ENCODE measurements around the gene HRH2. TPM values are rescaled to one million over a fixed set of nuclear protein-coding genes. Genes with fewer than 3 reads are reported as not detected.
"Not testable (repeated sequence)": the region's sequence is repeated elsewhere in the genome, so short reads cannot be mapped to it uniquely, and the experiment has no call there.

HRH2 gene
- total and polyA plus RNA-seq, 4 experiments from 2014 or later: 0.63 to 5.2 (median 4.1) TPM

DNA sequence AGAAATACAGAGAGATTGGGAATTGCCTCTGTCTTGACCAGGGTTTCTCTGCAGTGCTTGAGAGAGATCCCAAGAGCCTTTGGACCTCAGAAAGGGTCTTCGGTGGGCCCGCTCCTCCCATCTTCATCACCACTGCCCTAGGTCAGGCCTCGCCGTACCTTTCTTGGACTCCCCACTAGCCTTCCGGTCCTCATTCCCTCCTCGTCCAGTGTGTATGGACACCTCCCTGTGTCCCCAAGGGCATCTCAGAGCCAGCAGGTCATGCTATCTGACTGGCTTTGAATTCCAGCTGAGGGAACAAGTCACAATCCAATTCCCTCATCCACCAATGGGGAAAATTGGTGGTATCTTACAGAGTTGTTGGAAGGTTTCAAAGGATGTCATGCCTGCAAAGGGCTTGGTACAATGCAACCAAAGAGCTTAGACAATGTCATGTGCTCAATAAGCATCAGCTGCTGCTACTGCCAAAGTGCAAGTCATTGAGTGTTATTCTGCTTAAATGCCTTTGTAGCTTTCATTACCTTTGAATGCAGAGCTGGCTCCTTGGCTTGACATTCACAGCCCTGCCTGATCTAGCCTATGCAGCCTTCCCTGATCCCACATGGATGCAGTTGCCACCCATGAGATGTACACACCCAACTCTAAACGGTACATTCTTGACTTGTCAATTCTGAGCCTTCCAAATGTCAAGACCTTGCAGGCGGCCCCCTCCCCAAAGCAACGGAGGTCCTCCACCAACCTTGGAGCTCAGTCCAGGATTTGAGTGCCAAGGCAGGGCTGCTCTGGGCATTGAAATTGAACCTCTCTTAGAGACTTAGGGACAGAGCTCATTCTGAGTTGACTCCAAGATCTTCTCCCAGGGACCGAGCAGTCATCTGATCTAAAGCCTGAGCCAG, 58.0 kb downstream of the HRH2 start:
- no peaks in the 10 kb centered on the region for H3K9me3 ChIP-seq (ENCODE audit: control insufficient read depth in 1 of 2, low read length in 2 of 2)
- intact Hi-C loops (cut with micrococcal nuclease): no loop called here
- peaks cover 2 to 9% of the 10 kb centered on the region in 2 donors for H3K36me3 Mint-ChIP-seq
- POLR2A ChIA-PET (ENCODE audit: partially characterized antibody): no interaction called here
- CTCF ChIA-PET (ENCODE audit: partially characterized antibody): interaction anchor here (0.7 to 4.5 kb wide), 4 partner anchors 15 to 182 kb away, joined by 3 to 20 read pairs (median 5); no protein-coding TSS in a partner anchor
- peaks cover 0 to 1% (median 0%) of the 10 kb centered on the region in 4 donors for H3K4me1 Mint-ChIP-seq
- H3K27me3 Mint-ChIP-seq: peaks cover 0 to 2% of the 10 kb centered on the region in 2 donors
- H3K27ac ChIP-seq (ENCODE audit: low read depth, low read length): no peak overlapping the region
- H3K27me3 ChIP-seq (ENCODE audit: insufficient read depth, low read length): no peaks in the 10 kb centered on the region
- peak overlapping the region in 2 of 7 donors; percentile 68 to 77 for H3K27ac Mint-ChIP-seq
- no peak overlapping the region for H3K4me3 ChIP-seq (ENCODE audit: low read length in 2 of 2)
- no peaks in the 10 kb centered on the region for H3K36me3 ChIP-seq (ENCODE audit: insufficient read depth, low read length)
- H3K9me3 Mint-ChIP-seq: peaks cover 0 to 34% (median 11%) of the 10 kb centered on the region in 8 donors
- H3K4me3 Mint-ChIP-seq: no peak overlapping the region
- no peaks in the 10 kb centered on the region for H3K4me1 ChIP-seq (ENCODE audit: insufficient read depth, low read length)
- DNase-seq: no peak

DNA sequence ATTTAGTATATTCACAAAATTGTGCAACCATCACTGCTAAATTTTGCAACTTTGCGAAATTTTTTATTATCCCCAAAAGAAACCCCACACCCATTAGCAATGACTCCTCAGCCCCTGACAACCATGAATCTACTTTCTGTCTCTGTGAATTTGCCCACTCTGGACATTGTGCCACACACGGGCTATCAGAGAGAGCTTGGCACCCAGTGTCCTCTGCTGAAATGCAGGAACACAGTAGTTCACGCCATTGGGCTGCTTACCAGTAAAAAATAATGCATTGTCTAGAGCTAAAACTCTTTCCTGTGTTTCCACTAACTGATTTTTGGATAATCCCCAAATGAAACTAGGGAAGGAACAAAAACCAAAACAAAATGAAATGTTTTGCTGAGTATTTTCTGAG, 60.0 kb downstream of the HRH2 start:
- H3K27ac Mint-ChIP-seq: no peak overlapping the region
- H3K4me1 Mint-ChIP-seq: peaks cover 0 to 1% (median 0%) of the 10 kb centered on the region in 4 donors
- POLR2A ChIA-PET (ENCODE audit: partially characterized antibody): no interaction called here

DNA sequence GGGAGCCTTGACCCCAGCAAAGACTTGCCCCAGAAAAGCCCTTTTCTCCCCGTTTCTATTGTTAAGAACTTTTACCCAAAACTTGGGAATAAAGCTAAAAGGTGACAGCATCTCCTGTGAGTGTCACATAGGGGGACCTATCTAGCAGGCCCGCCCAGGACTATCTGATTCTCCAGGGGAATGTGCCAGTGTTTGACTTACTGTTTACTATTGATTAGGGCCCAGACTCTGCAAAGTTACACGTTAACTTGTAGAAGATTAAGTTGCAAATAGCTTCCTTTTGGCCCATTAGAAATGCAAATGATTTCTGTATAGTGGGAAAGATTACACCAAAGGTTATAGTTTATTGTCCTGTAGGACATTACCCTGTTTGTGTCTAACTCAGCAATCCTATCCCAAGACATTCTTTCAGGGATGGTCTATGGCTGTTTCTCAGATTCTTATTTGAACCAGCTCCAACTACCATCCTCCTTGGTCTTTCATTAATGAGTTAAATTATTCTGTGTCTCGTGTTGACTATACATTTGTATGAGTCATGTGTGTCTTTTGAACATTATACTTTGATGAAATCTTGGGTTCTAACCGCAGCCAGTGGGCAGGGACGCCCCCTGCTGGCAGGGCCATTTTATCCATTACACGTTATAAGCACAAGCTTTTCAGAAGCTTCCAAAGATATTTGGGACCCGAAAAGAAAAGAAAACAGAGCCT, 60.7 kb downstream of the HRH2 start:
- H3K27ac Mint-ChIP-seq: no peak overlapping the region
- H3K4me1 Mint-ChIP-seq: peaks cover 0 to 1% (median 0%) of the 10 kb centered on the region in 4 donors
- H3K4me3 Mint-ChIP-seq: no peak overlapping the region
- no peak overlapping the region for H3K4me3 ChIP-seq (ENCODE audit: low read length in 2 of 2)
- POLR2A ChIA-PET (ENCODE audit: partially characterized antibody): no interaction called here
- CTCF ChIA-PET (ENCODE audit: partially characterized antibody): interaction anchor here (0.8 to 4.1 kb wide), 28 partner anchors 8 to 767 kb away, joined by 3 to 100 read pairs (median 5); partner anchors contain the start of gene SFXN1
- H3K4me1 ChIP-seq (ENCODE audit: insufficient read depth, low read length): no peaks in the 10 kb centered on the region
- intact Hi-C loops (cut with micrococcal nuclease): loop anchor here (2.0 kb wide), 2 partner anchors 184 to 768 kb away; no protein-coding TSS in a partner anchor
- peaks cover 0 to 34% (median 11%) of the 10 kb centered on the region in 8 donors for H3K9me3 Mint-ChIP-seq
- DNase-seq: peak; percentile 33 to 47 (median 42)
- no peaks in the 10 kb centered on the region for H3K9me3 ChIP-seq (ENCODE audit: control insufficient read depth in 1 of 2, low read length in 2 of 2)
- no peaks in the 10 kb centered on the region for H3K27me3 ChIP-seq (ENCODE audit: insufficient read depth, low read length)
- no peaks in the 10 kb centered on the region for H3K36me3 ChIP-seq (ENCODE audit: insufficient read depth, low read length)
- H3K27me3 Mint-ChIP-seq: peaks cover 0 to 2% of the 10 kb centered on the region in 2 donors
- H3K27ac ChIP-seq (ENCODE audit: low read depth, low read length): no peak overlapping the region
- peaks cover 2 to 7% of the 10 kb centered on the region in 2 donors for H3K36me3 Mint-ChIP-seq

More for the DNA sequence above, 60.0 kb downstream of the HRH2 start:
- CTCF ChIA-PET (ENCODE audit: partially characterized antibody): interaction anchor here (0.8 to 4.1 kb wide), 19 partner anchors 9 to 764 kb away, joined by 3 to 100 read pairs (median 6); no protein-coding TSS in a partner anchor
- Mint-ChIP-seq H3K36me3 (peaks cover 2 to 7% of the 10 kb centered on the region in 2 donors), H3K4me3 (no peak overlapping the region), H3K9me3 (peaks cover 0 to 34% (median 11%) of the 10 kb centered on the region in 8 donors), H3K27me3 (peaks cover 0 to 2% of the 10 kb centered on the region in 2 donors)
- Histone ChIP-seq H3K27me3 (ENCODE audit: insufficient read depth, low read length) (no peaks in the 10 kb centered on the region), H3K9me3 (ENCODE audit: control insufficient read depth in 1 of 2, low read length in 2 of 2) (no peaks in the 10 kb centered on the region), H3K36me3 (ENCODE audit: insufficient read depth, low read length) (no peaks in the 10 kb centered on the region), H3K4me3 (ENCODE audit: low read length in 2 of 2) (no peak overlapping the region), H3K4me1 (ENCODE audit: insufficient read depth, low read length) (no peaks in the 10 kb centered on the region), H3K27ac (ENCODE audit: low read depth, low read length) (no peak overlapping the region)
- no peak for DNase-seq
- intact Hi-C loops (cut with micrococcal nuclease): loop anchor here (2.0 kb wide), 2 partner anchors 183 to 767 kb away; no protein-coding TSS in a partner anchor

DNA sequence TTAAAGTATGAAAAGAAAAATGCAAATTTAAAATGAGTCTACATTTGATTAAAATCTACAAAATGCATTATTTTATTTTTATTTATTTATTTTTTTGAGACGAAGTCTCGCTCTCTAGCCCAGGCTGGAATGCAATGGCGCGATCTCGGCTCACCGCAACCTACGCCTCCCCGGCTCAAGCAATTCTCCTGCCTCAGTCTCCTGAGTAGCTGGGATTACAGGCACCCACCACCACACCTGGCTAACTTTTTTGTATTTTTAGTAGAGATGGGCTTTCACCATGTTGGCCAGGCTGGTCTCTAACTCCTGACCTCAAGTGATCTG, 61.2 kb downstream of the HRH2 start:
- H3K4me1 Mint-ChIP-seq; H3K27ac ChIP-seq (ENCODE audit: low read depth, low read length); DNase-seq; H3K4me3 ChIP-seq (ENCODE audit: low read length in 2 of 2); POLR2A ChIA-PET (ENCODE audit: partially characterized antibody); H3K36me3 Mint-ChIP-seq; H3K27me3 Mint-ChIP-seq; H3K36me3 ChIP-seq (ENCODE audit: insufficient read depth, low read length); H3K27me3 ChIP-seq (ENCODE audit: insufficient read depth, low read length); H3K27ac Mint-ChIP-seq; H3K9me3 ChIP-seq (ENCODE audit: control insufficient read depth in 1 of 2, low read length in 2 of 2); H3K4me1 ChIP-seq (ENCODE audit: insufficient read depth, low read length); H3K4me3 Mint-ChIP-seq: not testable (repeated sequence)
- peaks cover 0 to 31% (median 11%) of the 10 kb centered on the region in 8 donors for H3K9me3 Mint-ChIP-seq
- intact Hi-C loops (cut with micrococcal nuclease): loop anchor here (2.0 kb wide), 2 partner anchors 184 to 768 kb away; no protein-coding TSS in a partner anchor
- CTCF ChIA-PET (ENCODE audit: partially characterized antibody): interaction anchor here (0.9 to 4.1 kb wide), 23 partner anchors 8 to 768 kb away, joined by 3 to 100 read pairs (median 6); partner anchors contain the start of gene SFXN1

DNA sequence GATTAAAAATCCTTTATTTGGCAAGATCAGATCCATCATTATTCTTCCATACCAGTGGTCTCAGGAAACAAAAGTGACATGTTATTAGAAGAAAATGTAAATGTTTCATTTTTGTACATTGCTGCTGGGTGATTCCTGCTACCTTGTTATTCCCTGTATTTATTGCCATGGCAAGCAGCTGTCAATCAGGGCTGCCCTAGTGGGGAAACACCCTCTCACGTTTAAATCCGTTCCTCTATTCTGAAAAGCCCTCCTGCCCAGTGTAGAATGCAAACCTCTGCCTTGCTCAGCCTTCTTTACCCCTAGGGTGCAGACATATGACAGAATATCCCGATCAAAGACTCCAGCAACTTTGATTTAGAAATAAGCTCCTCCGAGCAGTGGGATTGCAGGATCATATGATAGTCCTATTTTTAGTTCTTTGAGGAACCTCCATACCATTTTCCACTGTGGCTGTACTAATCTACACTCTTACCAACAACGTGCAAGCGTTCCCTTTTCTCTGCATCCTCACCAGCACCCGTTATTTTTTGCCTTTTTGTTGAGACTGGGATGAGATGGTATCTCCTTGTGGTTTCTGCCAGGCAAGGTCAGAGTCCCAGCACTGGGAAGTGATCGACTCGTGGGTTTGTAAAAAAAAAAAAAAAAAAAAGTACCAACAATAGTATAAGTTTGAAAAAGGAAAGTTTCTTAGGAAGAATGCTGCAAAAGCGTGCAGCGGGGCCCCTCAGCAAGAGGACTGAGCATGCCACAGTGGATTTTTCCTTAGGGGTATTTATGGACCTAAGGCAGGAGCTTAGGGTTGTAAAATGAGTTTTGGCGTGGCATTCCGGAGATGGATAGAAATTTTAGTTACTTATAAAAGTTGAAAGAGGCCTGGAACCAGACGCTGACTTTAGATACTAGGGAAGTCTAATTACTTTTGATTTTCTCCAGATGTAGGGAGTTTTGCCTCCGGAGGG, 66.7 kb downstream of the HRH2 start:
- Histone ChIP-seq H3K36me3 (ENCODE audit: insufficient read depth, low read length) (no peaks in the 10 kb centered on the region), H3K27me3 (ENCODE audit: insufficient read depth, low read length) (peaks cover 4% of the 10 kb centered on the region), H3K4me3 (ENCODE audit: low read length in 2 of 2) (no peak overlapping the region), H3K27ac (ENCODE audit: low read depth, low read length) (no peak overlapping the region), H3K4me1 (ENCODE audit: insufficient read depth, low read length) (peaks cover 3% of the 10 kb centered on the region), H3K9me3 (ENCODE audit: control insufficient read depth in 1 of 2, low read length in 2 of 2) (no peaks in the 10 kb centered on the region)
- peaks cover 1 to 4% of the 10 kb centered on the region in 2 donors for H3K27me3 Mint-ChIP-seq
- peaks cover 0 to 1% (median 1%) of the 10 kb centered on the region in 4 donors for H3K4me1 Mint-ChIP-seq
- ChIA-PET CTCF (ENCODE audit: partially characterized antibody) (interaction anchor here (0.7 to 1.4 kb wide), 2 partner anchors 14 to 29 kb away, joined by 3 read pairs; no protein-coding TSS in a partner anchor), POLR2A (ENCODE audit: partially characterized antibody) (interaction anchor here (0.7 kb wide), 1 partner anchor 11 kb away, joined by 5 read pairs; no protein-coding TSS in a partner anchor)
- H3K27ac Mint-ChIP-seq: no peak overlapping the region
- no peak for DNase-seq
- H3K4me3 Mint-ChIP-seq: no peak overlapping the region
- intact Hi-C loops (cut with micrococcal nuclease): no loop called here
- H3K36me3 Mint-ChIP-seq: no peaks in the 10 kb centered on the region
- H3K9me3 Mint-ChIP-seq: no peaks in the 10 kb centered on the region

DNA sequence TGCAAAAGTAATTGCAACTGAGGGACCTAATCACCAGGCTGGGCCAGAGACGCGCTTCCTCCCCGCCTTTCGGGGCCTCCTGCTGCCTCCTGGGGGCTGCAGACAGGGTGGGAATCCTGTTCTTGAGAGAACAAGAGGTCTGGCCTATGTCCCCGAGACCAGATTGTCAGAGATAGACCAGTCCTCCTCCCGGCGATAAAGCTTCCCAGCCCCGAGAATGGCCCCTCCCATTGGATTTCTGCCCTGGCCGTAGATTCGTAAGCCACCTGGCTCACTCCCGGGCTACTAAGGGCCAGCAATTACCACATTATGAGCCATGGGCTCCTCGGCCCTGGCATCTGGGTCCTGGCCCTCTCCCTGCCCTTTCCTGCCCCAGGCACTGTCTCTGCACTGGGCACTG, 70.4 kb downstream of the HRH2 start:
- Mint-ChIP-seq H3K27me3 (peaks cover 12% of the 10 kb centered on the region in 2 donors), H3K27ac (no peak overlapping the region), H3K4me3 (no peak overlapping the region), H3K4me1 (peaks cover 4 to 7% (median 7%) of the 10 kb centered on the region in 4 donors), H3K9me3 (peaks cover 0 to 4% (median 0%) of the 10 kb centered on the region in 8 donors), H3K36me3 (peaks cover 0 to 4% of the 10 kb centered on the region in 2 donors)
- intact Hi-C loops (cut with micrococcal nuclease): no loop called here
- ChIA-PET CTCF (ENCODE audit: partially characterized antibody) (interaction anchor here (1.2 to 2.9 kb wide), 5 partner anchors 10 to 1386 kb away, joined by 3 to 21 read pairs (median 6); no protein-coding TSS in a partner anchor), POLR2A (ENCODE audit: partially characterized antibody) (no interaction called here)
- H3K27ac ChIP-seq (ENCODE audit: low read depth, low read length): no peak overlapping the region
- peaks cover 5% of the 10 kb centered on the region for H3K4me1 ChIP-seq (ENCODE audit: insufficient read depth, low read length)
- no peak overlapping the region for H3K4me3 ChIP-seq (ENCODE audit: low read length in 2 of 2)
- H3K36me3 ChIP-seq (ENCODE audit: insufficient read depth, low read length): no peaks in the 10 kb centered on the region
- peaks cover 4% of the 10 kb centered on the region for H3K27me3 ChIP-seq (ENCODE audit: insufficient read depth, low read length)
- DNase-seq: no peak
- no peaks in the 10 kb centered on the region for H3K9me3 ChIP-seq (ENCODE audit: control insufficient read depth in 1 of 2, low read length in 2 of 2)
